Lower lobe of right lung (tissue), 2 donors: Measurements from ENCODE around the gene CADM1. TPM values are rescaled to one million over a fixed set of nuclear protein-coding genes. Genes with fewer than 3 reads are reported as not detected.

Experiments used
- ATAC-seq, 2 donors: fragments of 200-7000 bp; cut with Tn5 transposase; one replicate each; pipeline ENCODE4 v1.9.1; 2020 to 2022; ENCODE audit warnings: mild to moderate bottlenecking in 2 of 2, moderate library complexity in 2 of 2
- DNase-seq: peaks from one replicate; pipeline ENCODE4 v3.0.0-alpha.2; 2020
- H3K27ac ChIP-seq: fragments of 200-600 bp; one replicate; pipeline ENCODE4 v1.8.0; 2022
- H3K27me3 ChIP-seq: fragments of 200-600 bp; one replicate; pipeline ENCODE4 v1.8.0; 2022; ENCODE audit warnings: low read depth
- H3K36me3 ChIP-seq: fragments of 200-600 bp; one replicate; pipeline ENCODE4 v1.8.0; 2022; ENCODE audit warnings: mild to moderate bottlenecking
- H3K4me1 ChIP-seq: fragments of 200-600 bp; one replicate; pipeline ENCODE4 v1.8.0; 2022
- H3K4me3 ChIP-seq: fragments of 200-600 bp; one replicate; pipeline ENCODE4 v1.8.0; 2022; ENCODE audit warnings: mild to moderate bottlenecking
- H3K9me3 ChIP-seq: fragments of 200-600 bp; one replicate; pipeline ENCODE4 v1.8.0; 2022
- intact Hi-C: fragments of 100-400 bp; cut with DNase I; formaldehyde crosslinking; loops from one replicate; pipeline ENCODE4 v1.11.0; 2022
- total RNA-seq: library from RNA; stranded (reverse); fragmentation: NEBNext Ultra II Directional; extraction: Animal tissue kit (Norgen Biotek cat#: 25700); gene quantifications from one replicate; pipeline ENCODE4 v1.2.1, GENCODE V29; 2021
- TF ChIP-seq, protein P1 (sequence below): fragments of 200-600 bp; IDR thresholded peaks from one replicate; pipeline ENCODE4 v1.8.0; 2022; ENCODE audit warnings: antibody characterized with exemption, mild to moderate bottlenecking
- donor health status: DM: no; HTN: yes; CAD: no; lungs with severe emphysema.

Gene CADM1
- total RNA-seq, 1 donor from 2014 or later, result 149 TPM

DNA sequence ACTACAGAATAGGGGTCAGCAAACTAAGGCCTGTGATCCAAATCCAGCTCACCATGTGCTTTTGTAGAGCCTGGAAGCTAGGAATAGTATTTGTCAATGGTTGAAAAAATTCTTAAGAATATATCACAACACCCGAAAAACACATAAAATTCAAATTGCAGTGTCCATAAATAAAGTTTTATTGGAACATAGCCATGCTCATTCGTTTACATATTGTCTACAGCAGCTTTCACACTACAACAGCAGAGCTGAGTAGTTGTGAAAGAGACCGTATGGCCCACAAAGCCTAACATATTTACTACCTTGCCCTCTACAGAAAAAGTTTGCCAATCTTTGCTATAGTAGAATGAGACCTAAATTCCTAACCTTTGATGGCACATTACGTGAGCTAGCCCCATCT, 125.7 kb downstream of the CADM1 start:
- Histone ChIP-seq H3K27ac (no peak overlapping the region), H3K4me3 (no peak overlapping the region), H3K36me3 (no peaks in the 10 kb centered on the region), H3K27me3 (no peaks in the 10 kb centered on the region), H3K4me1 (no peaks in the 10 kb centered on the region), H3K9me3 (no peaks in the 10 kb centered on the region)
- no peak for DNase-seq
- TF ChIP-seq, protein P1, sequence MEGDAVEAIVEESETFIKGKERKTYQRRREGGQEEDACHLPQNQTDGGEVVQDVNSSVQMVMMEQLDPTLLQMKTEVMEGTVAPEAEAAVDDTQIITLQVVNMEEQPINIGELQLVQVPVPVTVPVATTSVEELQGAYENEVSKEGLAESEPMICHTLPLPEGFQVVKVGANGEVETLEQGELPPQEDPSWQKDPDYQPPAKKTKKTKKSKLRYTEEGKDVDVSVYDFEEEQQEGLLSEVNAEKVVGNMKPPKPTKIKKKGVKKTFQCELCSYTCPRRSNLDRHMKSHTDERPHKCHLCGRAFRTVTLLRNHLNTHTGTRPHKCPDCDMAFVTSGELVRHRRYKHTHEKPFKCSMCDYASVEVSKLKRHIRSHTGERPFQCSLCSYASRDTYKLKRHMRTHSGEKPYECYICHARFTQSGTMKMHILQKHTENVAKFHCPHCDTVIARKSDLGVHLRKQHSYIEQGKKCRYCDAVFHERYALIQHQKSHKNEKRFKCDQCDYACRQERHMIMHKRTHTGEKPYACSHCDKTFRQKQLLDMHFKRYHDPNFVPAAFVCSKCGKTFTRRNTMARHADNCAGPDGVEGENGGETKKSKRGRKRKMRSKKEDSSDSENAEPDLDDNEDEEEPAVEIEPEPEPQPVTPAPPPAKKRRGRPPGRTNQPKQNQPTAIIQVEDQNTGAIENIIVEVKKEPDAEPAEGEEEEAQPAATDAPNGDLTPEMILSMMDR, result no peak
- ATAC-seq, result no peak
- intact Hi-C loops, result no loop called here

DNA sequence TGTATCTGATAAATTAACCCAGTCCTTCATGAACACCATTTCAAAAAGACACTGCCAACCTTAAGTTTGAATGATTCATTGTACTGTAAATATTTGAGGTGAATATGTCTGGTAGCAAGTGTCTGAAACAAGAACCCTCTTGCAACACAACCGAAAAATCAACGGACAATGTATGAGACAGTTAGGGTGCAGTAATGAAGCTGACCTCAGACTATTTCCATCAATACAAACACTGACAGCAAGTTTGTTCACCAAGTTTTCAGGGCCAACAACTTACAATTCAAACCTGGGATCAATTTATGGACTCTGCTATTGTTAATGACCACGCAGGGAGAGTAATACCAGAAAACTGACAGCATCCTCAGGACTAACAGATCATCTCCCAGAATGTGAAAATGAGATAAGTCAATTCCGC, 126.3 kb downstream of the CADM1 start:
- H3K27ac ChIP-seq, result no peak overlapping the region
- no peaks in the 10 kb centered on the region for H3K9me3 ChIP-seq
- TF ChIP-seq, protein P1, result no peak
- DNase-seq, result no peak
- no peak for ATAC-seq
- intact Hi-C loops, result no loop called here
- H3K4me3 ChIP-seq, result no peak overlapping the region
- H3K27me3 ChIP-seq, result no peaks in the 10 kb centered on the region
- no peaks in the 10 kb centered on the region for H3K4me1 ChIP-seq
- H3K36me3 ChIP-seq, result no peaks in the 10 kb centered on the region

DNA sequence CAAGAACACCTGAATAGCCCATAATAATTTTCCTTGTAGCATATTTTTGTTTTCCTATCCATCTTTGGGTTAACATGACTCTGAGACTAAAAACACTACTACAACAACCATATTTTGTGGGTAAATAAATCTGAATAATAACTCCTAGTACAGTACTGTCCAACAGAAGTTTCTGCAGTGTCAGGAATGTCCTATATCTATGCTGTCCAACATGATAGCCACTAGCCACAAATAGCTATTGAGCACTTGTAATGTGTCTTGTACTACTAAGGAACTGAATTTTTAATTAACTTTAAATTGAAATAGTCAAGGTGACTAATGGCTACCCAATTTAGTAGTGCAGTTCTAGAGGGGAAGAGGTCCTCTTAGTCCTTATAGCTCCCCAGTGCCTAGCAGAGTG, 135.6 kb downstream of the CADM1 start:
- Histone ChIP-seq H3K27me3 (no peaks in the 10 kb centered on the region), H3K4me3 (no peak overlapping the region), H3K27ac (no peak overlapping the region), H3K9me3 (no peaks in the 10 kb centered on the region), H3K4me1 (no peaks in the 10 kb centered on the region), H3K36me3 (no peaks in the 10 kb centered on the region)
- TF ChIP-seq, protein P1, result no peak
- DNase-seq (no peak), ATAC-seq (no peak)
- intact Hi-C loops, result no loop called here

DNA sequence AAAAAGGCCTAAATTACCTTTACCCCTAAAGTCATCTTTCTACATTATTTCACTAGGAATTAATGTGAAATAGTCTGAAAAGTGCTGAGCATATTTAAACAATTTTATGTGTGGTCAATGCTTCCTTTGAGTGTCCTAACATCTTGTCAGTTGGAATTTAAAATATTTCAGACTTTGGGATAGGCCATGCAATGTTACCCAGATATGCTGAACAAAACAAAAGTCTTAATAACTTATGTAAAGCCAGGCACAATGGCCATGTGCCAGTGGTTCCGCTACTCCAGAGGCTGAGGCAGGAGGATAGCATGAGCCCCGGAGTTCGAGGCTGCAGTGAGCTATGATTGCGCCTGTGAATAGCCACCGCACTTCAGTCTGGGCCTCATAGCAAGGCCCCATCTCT, 137.4 kb downstream of the CADM1 start:
- Histone ChIP-seq H3K4me1 (no peaks in the 10 kb centered on the region), H3K36me3 (no peaks in the 10 kb centered on the region), H3K27me3 (no peaks in the 10 kb centered on the region), H3K4me3 (no peak overlapping the region), H3K27ac (no peak overlapping the region), H3K9me3 (no peaks in the 10 kb centered on the region)
- DNase-seq (no peak), ATAC-seq (no peak)
- TF ChIP-seq, protein P1, result no peak
- intact Hi-C loops, result no loop called here

DNA sequence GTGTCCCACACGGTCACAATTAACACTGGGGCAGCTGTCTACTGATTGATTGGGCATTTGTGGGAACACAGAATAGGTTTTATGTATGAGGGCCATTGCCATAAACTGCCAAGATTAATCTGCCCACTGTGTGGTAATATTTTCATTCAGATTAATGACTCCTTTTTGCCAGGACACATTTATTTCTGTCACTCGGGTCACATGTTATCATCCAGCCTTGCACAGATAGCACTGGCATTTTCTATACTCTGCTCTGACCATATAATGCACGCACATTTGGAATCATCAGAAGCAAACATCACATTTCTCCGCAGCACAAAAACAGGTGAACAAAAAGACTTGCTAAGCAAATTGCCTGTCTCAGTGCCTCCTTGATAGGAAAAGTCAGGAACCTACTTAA, 138.3 kb downstream of the CADM1 start:
- no peaks in the 10 kb centered on the region for H3K36me3 ChIP-seq
- TF ChIP-seq, protein P1, result no peak
- H3K27ac ChIP-seq, result no peak overlapping the region
- H3K9me3 ChIP-seq, result no peaks in the 10 kb centered on the region
- DNase-seq (no peak), ATAC-seq (no peak)
- intact Hi-C loops, result no loop called here
- no peak overlapping the region for H3K4me3 ChIP-seq
- H3K27me3 ChIP-seq, result no peaks in the 10 kb centered on the region
- H3K4me1 ChIP-seq, result no peaks in the 10 kb centered on the region

DNA sequence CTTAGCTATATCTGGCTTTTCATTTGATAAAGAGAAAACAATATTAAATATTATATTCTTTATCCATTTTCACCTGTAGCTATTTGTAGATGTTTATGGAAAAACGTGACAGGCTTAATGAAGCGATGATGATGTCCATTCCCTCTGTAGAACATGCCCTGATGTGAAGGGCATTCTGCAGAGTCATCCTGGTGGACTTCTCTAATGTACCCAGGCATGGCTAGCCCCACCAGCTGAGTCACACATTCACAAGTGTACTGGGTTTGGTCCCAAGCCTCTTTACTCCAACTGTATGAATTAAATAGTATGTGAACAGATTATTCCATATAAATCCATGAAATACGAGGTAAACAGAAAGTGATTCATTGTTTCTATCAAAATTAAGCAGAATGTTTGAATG, 139.3 kb downstream of the CADM1 start:
- no peaks in the 10 kb centered on the region for H3K9me3 ChIP-seq
- H3K36me3 ChIP-seq, result no peaks in the 10 kb centered on the region
- H3K27me3 ChIP-seq, result no peaks in the 10 kb centered on the region
- no peak for DNase-seq
- H3K4me1 ChIP-seq, result no peaks in the 10 kb centered on the region
- ATAC-seq, result no peak
- H3K27ac ChIP-seq, result no peak overlapping the region
- H3K4me3 ChIP-seq, result no peak overlapping the region
- TF ChIP-seq, protein P1, result no peak
- intact Hi-C loops, result no loop called here
